ENCODE results near the gene DNAI4.
"Not testable (repeated sequence)": the region's sequence is repeated elsewhere in the genome, so short reads cannot be mapped to it uniquely, and the experiment has no call there.

Gene DNAI4, protein sequence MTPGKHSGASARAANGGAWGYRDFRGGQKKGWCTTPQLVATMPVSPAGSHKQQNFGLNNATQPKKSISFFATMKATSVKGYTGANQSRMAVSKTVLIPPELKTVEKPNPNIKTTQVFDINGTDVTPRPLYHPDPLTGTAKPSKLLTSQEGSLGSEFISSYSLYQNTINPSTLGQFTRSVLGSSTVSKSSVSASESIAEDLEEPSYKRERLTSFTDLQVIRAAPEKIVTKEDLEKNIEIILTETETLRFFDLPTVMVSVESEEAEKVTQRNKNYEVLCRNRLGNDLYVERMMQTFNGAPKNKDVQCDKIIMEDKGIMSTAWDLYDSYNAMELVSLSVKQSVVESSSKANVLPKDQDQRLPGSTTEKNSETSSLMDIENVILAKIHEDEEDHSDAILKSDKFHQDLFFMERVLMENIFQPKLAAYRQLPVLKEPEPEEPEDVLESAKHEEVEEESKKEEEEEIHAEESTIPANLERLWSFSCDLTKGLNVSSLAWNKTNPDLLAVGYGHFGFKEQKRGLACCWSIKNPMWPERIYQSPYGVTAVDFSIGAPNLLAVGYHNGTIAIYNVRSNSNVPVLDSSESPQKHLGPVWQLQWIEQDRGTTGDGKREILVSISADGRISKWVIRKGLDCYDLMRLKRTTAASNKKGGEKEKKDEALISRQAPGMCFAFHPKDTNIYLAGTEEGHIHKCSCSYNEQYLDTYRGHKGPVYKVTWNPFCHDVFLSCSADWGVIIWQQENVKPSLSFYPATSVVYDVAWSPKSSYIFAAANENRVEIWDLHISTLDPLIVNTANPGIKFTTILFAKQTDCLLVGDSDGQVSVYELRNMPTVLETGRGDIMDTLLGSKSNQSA

DNA sequence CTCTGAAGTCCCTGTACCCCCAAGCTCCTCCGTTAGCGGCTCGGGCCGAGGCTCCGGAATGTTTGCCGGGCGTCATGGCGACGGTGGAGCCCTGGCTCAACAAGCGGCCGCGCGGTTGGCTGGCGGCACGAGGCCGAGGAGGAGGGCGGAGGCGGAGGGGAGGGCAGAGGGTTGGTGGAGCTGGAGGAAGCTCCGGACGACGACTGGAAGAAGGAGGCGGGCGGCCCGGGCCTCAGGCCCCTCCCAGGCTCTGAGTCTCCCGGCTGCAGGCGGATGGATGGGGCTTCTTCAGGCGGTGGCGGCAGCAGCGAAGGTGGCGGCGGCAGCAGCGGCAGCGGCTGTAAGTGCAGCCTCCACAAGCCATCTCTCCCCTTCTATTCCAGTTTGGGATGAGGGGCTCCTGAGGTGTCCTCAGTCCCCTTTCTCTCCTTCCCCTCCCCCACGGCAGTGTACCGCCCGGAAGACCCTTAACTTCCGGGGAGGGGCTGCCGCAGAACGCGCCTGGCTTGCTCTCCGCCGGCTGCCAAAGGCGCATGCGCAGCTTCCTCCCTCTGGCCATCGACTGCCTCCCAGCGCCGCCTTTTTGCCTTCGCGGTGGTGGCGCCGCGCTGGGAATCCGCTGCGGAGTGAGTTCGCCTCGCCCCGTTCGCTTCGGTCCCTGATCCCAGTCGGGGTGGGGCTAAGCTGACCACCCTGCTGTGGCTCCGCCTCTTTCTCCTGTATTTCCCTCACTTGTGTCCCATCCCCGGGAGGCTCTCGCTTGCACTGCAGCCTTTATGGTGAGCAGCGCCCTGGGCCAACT, at the start of gene DNAI4, which contains the start of gene MIER1:
Gene DNAI4 (minus strand): TSS at position 101 of the 802 bp plus-strand sequence. CDS start 25 bp downstream, at position 76.
Gene MIER1 (plus strand): TSS at position 235 of the 802 bp plus-strand sequence. CDS start 39 bp downstream, at position 274.
- peak; percentile 91 to 94 for DNase-seq (ENCODE audit: low read depth in 1 of 2, low spot score in 1 of 2)

DNA sequence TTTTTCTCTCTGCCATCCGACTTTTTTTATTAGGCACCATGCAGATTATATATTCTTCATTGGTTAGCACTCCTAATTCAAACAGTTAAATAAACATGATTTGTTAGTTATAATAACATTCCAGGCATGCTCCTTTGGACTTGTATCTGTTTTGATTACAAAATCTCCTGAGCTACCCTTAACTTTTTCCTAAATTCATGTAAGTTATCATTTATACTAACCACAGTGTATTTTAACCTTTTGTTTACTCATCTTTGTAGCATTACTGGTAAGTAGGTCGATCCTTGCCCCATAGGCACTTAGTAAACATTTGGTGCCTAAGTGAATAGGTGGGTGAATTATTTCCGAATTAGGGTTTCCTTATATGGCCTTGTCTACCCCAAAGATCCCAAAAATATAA, 43.9 kb upstream of the DNAI4 start:
- no peak for DNase-seq (ENCODE audit: low read depth in 1 of 2, low spot score in 1 of 2)

- not testable (repeated sequence) for DNase-seq (ENCODE audit: low read depth in 1 of 2, low spot score in 1 of 2)
Observed at GRCh38 chr1:66966188-66966873, 41.7 kb upstream of the DNAI4 start.

GRCh38 chr1:66957938-66958337, 33.3 kb upstream of the DNAI4 start:
- no peak for DNase-seq (ENCODE audit: low read depth in 1 of 2, low spot score in 1 of 2)

DNA sequence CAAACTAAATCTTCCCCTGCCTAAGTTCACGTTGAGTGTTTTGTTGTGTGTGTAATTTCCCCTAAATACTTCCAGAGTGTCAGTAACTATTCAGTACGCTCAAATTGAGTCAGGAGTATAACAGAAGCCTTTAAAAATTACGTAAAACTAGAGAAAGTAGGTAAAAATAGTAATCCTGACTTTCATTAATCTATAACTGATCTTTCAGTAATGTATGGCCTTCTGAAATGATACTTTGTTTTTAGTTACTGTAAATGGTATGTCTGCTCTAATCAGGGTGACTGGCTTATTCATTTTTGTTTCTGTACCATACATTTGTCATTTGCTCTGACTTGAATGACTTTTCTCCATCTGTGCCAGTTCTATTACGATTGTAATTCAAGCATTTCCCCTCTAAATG, 29.6 kb upstream of the DNAI4 start:
- no peak for DNase-seq (ENCODE audit: low read depth in 1 of 2, low spot score in 1 of 2)

DNA sequence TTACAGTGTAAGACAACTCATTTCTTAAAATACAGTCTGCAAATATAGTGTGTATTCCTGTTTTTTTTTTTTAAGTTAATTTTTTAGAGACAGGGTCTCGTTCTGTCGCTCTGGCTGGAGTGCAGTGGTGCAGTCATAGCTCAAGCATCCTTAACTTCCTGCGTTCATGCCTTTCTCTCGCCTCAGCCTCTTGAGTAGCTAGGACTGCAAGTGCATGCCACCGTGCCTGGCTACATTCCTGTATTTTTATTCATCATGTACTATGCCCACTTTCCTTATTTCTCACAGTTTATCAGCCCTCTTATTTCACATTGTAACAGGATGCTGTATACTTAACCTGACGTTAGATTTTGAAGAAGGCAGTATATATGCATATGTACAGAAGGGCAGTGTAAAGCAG, 26.9 kb upstream of the DNAI4 start:
- no peak for DNase-seq (ENCODE audit: low read depth in 1 of 2, low spot score in 1 of 2)

DNA sequence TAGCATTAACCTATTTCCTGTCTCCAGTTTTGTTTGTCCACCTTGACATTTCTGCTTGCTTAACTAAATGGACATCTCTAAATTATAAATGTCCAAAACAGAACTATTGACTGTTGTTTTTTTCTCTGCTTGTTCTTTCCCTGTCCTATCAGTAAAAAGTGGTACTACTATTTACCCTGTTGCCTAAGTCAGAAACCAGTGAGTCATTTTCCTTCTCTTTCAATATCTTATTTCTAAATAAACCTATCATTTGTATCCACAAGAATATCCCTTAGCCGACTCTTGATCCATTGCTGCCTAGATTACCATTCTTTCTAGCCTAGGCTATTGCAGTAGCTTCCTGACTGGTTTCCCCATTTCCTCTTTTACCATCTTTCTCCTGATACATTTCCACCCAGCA, 22.6 kb upstream of the DNAI4 start:
- DNase-seq (ENCODE audit: low read depth in 1 of 2, low spot score in 1 of 2) = no peak

GRCh38 chr1:66945316-66945715, 20.7 kb upstream of the DNAI4 start:
- DNase-seq (ENCODE audit: low read depth in 1 of 2, low spot score in 1 of 2) = no peak

- DNase-seq (ENCODE audit: low read depth in 1 of 2, low spot score in 1 of 2) = no peak
Observed at GRCh38 chr1:66944330-66945274, 19.9 kb upstream of the DNAI4 start.

- DNase-seq (ENCODE audit: low read depth in 1 of 2, low spot score in 1 of 2) = no peak
Observed at GRCh38 chr1:66943361-66943969, 18.8 kb upstream of the DNAI4 start.

DNA sequence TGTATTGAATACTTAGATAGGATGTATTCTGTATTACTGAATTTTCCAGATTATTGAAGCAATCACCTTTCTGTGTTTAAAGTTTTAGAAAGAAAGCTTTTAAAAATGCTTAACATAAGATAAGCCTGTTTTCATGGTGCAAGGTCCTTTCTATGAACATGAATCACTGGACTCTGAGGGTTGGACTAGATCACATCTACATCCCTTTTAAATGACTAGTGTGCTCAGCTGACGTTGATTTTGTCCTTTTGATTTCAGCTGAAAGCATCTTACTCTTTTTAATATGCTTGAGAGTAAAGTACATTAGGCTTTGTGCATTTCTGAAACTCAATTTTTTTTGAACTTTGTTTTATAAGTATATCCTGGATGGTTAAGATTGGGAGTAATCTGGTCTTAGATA, 16.3 kb upstream of the DNAI4 start:
- no peak for DNase-seq (ENCODE audit: low read depth in 1 of 2, low spot score in 1 of 2)

DNA sequence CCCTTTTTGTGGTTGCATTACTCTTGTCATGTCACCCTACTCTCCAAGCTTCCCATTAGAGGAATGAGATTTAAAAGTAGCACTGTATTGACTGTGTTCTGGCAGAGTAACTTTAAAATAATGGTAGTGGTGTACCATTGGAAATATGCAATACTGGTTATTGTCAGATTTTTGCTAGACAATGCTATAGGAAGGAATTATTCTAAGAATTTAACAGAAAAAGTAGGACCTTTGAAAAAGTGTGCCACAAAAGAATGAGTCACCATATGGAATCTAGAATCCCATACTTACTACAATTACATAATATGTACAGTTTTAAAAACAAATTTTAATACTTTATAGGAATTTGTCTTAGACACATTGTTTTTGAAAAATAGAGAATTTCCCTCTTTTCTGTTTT, 14.0 kb upstream of the DNAI4 start:
- DNase-seq (ENCODE audit: low read depth in 1 of 2, low spot score in 1 of 2) = no peak

- DNase-seq (ENCODE audit: low read depth in 1 of 2, low spot score in 1 of 2) = no peak
Observed at GRCh38 chr1:66937529-66938234, 13.0 kb upstream of the DNAI4 start.

DNA sequence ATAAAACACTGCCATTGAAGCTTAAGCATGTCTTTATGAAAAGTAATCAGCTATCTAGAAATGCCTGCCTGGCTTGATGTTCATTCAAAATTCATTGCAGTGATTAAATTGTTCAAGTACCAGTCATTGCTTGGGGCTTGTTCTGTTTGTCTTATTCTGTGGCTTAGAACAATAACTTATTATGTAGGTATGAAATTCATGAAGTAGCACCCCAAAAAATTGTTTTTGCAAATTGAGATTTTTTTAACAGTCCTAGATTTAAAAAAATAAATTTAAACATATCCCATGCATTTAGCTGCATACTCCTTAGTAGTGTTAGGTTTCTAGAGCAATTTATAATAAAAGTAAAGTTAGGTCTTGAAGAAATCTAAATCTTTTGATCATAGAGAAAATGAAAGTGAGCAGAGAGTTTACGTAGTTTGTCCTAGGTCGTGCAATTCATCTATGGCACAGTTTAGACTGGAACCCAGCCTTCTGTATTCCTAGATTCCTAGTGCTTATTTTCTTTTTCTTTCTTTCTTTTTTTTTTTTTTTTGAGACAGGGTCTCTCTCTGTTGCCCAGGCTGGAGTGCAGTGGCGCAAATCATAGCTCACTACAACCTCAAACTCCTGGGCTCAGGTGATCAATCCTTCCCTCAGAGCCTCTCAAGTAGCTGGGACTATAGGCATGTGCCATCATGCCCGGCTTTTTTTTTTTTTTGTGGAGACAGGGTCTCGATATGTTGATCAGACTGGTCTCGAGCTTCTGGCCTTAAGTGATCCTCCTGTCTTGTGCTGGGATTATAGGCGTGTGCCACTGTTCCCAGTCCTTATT, 9.4 kb upstream of the DNAI4 start:
- no peak for DNase-seq (ENCODE audit: low read depth in 1 of 2, low spot score in 1 of 2)

DNA sequence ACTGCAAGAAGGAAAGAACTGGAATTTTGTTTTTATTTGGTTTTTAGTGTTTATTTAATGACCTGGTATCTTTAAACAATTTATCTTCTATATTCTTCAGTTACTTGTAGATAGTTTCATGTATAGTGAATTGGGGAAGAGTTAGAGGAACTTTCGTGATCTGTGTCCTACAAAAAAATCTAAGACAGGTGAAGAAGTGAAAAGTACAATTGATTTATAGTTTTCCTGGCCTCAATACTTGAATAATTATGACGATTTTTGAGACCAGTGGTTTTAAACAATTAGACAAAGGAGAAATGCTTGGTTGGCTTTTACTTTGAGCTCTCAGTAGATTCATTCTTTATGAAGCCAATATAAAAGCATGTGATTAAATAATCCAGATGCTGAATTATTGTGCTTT, 7.6 kb upstream of the DNAI4 start:
- no peak for DNase-seq (ENCODE audit: low read depth in 1 of 2, low spot score in 1 of 2)

GRCh38 chr1:66931590-66931989, 6.9 kb upstream of the DNAI4 start:
- no peak for DNase-seq (ENCODE audit: low read depth in 1 of 2, low spot score in 1 of 2)

DNA sequence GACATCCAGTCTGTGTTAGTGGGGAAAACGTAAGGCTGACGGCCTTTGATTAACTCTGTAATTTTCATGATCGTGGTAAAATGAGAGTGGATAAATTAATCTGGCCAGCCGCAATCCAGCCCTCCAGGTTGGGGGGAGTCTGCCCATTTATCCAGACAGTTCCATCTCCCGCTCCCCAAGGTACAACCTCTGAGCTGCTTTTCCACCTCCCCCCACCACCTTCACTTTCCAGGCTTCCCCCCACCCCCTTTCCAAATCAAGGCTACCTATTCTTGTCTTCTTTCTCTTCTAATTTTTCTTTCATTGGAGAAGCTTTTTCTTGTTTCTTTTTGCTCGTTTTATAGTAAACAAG, 6.1 kb upstream of the DNAI4 start:
- DNase-seq (ENCODE audit: low read depth in 1 of 2, low spot score in 1 of 2) = no peak
